Activated CD4-positive, CD25-positive, alpha-beta regulatory T cell treated with anti-CD3 and anti-CD28 coated beads, Interleukin-2, amount 50 U/mL, for 16 hours (primary cell): Measurements from ENCODE around the gene AUP1.

Experiments
- DNase-seq: peaks from one replicate; pipeline ENCODE4 v3.0.0-alpha.2; 2020; ENCODE audit warnings: low read depth, low spot score

Gene AUP1

DNA sequence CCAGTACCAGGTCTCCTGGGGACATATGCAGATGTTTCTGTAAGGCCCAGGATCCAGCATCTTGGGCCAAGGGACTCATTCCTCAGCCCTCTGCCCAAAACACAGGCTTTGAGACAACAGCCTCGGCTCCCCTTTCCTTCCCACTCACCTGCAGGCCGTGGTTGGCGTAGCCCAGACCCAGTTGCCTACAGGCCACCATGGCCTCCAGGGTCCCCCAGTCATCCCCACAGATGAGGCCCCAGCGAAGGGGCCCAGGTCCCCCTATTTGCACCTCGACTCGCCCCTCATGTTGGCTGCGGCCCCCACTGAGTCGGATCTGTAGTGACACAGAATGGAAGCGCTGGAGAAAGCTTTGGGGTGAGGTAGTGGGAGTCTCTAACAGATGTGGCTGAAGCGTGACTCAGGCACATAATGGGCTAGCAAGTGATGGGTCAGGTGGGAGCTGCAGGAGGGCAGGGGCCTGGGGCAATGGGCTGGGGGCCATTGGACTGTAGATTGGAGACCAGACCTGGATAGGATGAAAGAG lies 6.0 kb upstream of the AUP1 start:
- no peak for DNase-seq

- no peak for DNase-seq
Measured at GRCh38 chr2:74534411-74534810, 4.9 kb upstream of the AUP1 start.

GRCh38 chr2:74533464-74533863 lies 4.0 kb upstream of the AUP1 start:
- no peak for DNase-seq

DNA sequence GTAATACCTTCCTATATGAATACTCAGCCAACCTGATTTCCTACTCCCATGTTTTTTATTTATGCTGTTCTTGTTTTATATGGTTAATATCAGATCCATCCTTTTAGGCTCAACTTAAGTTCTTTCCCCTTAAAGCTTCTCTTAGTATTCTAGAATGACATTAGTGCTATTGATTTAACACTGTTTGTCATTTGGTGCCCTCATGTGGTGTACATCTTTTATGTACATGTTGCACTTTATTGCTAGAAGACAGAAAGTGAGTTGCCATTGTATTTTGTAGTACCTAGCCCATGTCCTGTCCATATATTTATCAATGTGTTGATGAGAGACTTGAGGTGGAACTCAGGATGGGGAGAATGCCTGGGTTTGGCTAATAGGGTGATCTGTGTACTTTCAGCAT lies 2.7 kb upstream of the AUP1 start:
- no peak for DNase-seq

DNA sequence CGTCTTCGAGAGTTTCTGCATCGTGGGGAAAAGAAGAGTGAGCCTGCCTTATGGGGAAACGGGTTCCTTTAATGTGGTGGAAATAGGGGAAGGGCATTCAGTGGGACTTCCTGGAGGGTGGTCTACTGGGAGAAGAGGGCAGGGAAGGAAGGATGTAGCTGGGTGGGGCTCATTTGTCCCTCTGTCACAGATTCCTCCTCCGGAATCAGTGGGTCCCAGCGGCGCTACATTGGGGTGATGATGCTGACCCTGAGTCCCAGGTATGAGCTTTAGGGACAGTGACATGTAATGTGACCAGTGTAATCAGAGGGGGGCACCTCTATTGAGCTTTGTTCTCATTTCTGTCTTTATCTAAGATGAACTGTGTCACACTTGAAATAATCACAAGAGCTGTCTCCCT lies 2.2 kb upstream of the AUP1 start:
- no peak for DNase-seq

GRCh38 chr2:74530239-74531187 lies 1.0 kb upstream of the AUP1 start:
- DNase-seq: no peak

DNA sequence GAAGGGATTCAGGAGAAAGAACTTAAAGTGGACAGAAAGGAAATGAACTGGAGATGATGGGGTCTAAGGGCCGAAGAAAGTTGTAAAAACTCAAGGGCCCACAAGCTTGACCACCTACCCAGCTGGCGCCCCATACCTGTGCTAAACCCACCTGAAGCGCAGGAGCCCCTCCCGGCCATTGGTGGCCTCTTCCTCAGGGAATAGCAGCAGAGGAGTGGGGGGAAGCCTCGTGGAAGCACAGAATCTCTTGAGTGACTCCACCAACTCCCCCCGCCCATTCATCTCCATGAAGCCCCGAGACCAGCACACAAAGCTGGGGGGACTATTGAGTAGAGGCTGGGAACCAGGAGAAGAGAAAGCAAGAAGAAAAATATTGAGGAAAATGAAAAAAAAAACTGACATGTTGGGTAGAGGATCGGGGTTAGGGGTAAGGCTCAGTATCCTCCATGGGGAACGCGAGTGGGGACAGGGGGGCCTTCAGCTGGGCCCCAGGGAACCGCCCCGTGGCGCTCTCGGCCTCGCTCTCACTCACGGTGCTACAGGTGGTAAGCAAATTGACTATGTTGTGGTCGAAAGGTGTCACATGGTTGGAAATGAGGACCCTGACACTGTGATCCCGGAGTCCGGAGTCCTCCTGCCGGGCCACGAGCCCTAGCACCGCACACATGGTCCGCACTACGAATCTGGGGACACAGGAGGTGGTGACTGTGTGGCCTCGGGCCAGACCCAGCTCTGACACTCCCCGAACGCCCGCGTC lies 728 bp downstream of the AUP1 start:
- DNase-seq: no peak

DNA sequence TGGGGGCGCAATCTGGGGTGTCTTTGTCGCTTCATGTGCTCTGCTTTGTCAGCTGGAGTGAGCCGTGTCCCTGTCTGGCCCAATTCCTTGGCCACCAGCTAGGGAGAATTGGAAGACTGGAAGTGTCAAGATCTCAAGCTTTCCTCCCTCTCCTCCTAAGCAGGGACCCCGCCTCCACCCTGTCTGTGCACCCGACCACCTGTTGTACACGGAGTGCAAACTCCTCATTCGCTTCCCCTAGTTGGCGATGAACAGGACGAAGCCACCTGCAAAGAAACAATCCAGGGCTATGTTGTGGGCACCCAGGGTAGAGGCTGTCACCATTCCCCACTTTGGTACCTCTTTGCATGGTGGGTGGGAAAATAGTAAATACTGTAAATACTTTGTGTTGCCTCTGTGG lies 1.8 kb downstream of the AUP1 start:
- no peak for DNase-seq

- DNase-seq: no peak
Measured at GRCh38 chr2:74526649-74527230, 2.8 kb downstream of the AUP1 start.

DNA sequence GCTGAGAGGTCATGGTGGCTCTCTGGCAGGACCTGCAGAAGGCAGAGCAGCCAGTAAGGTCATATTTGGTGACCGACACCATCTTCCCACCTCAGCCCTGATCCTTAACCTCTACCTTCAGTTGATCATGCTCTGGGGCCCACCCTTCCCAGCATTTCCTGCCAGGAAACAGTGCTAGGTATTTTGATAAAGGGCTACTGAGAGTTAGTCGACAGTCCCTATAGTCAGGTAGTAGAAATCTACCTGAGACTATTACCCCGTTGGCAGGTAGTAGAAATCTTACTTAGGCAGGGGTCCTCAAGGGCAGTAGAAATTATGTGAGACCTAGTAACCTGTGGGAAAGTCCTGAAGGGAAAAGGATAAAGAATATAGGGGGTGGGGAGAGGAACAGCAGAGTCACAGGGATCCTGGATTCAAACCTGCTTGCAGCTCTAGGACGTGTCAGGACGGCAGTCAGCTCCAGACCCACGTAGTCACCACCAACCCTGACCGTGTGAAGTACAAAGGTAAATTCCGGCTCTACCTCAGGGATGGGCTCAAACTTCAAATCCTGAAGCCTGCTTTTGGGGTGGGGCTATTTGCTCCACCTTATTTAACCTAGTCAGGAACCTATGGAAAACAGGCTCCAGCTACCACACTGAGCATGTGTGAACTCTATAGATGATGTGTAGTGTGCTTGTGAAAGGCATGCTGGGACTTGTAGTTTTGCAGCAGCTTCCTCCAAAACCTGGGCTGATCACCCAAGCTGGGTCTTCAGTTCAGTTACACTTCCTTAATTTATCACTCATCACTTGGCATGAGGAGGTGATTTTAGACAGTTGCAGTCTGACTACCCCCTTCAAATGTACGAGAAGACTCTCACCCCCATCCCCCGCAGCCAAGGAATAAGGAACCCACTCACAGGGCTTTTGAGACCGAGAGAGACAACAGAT lies 3.5 kb downstream of the AUP1 start, which contains the start of gene DQX1:
Gene DQX1, minus strand, starts transcription at position 515 of the 932 bp plus-strand sequence. Its CDS starts 502 bp downstream, at position 13.
- no peak for DNase-seq

GRCh38 chr2:74524955-74525716 lies 4.4 kb downstream of the AUP1 start:
- DNase-seq: no peak

GRCh38 chr2:74524005-74524404 lies 5.5 kb downstream of the AUP1 start:
- no peak for DNase-seq

DNA sequence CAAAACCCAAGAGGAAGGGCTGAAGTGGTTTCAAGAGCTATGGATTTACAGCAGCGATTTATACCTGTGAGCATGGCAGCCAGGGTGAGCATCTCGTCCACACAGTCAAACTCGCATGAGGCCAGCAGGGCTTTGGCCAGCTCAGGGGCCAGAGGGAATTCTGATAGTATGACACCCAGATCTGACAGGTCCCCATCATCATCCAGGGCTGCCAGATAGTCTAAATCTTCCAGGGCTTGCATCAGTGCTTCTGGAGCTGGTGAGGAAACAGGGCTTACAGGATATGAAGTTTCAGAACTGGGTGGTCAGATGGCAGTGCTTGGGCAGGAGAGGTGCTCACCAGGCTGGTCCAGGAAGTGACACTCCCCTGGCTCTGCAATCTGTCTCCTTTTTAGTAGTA lies 7.0 kb downstream of the AUP1 start:
- DNase-seq: no peak

DNA sequence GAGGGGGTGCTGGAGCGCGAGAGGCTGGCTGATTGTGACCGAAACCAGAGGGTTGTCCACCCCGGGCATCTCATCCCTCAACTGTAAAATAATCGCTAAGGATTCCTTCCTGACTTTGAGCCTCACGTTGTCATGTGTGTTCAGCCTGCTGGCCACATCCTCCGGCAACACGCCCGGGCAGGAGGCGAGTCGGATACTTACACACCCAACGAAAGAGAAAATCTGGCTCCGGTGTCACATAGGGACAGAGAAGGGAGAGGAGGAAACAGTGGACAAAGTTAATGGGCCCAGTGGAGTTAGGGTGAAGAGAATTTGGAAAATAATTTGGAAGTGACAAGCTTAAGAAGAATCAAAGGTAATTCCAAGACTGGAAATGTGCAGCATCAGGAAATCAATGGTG lies 12.9 kb downstream of the AUP1 start:
- no peak for DNase-seq

- no peak for DNase-seq
Measured at GRCh38 chr2:74515981-74516633, 13.4 kb downstream of the AUP1 start.

DNA sequence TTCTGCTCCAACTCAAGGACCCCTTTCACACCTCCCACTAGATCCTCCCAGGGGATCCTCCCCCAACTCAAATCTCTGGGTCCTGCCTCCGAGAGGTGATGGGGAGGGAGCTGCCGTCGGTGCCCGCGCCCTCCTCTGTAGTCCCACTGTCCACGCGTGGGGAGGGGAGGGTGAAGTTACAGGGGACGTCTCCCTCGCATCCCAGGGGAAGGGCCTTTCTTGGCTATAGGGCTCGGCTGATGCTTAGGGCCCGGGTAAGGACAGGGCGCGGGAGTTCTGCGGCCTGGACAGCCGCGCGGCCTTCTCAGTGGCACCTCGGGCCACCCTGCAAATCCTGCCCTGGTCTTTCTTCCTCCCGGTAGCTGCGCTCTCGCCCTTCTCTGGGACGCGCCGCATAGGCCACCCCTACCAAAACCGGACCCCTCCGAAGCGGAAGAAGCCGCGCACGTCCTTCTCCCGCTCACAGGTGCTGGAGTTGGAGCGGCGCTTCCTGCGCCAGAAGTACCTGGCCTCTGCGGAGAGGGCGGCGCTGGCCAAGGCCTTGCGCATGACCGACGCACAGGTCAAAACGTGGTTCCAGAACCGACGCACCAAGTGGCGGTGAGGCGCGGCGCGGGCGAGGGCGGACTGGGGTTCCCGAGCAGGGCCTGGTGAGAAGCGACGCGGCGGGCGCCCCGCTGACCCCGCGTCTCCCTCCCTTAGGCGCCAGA lies 14.1 kb downstream of the AUP1 start:
- no peak for DNase-seq

GRCh38 chr2:74514368-74515270 lies 14.9 kb downstream of the AUP1 start, which contains the start of gene TLX2:
TLX2 (plus strand) TSS chr2:74514450; CDS start chr2:74514807, 357 bp downstream.
- DNase-seq: no peak
